ENCODE data around the gene SLC4A3. TPM values are rescaled to one million over a fixed set of nuclear protein-coding genes. Genes with fewer than 3 reads are reported as not detected.
"Not testable (repeated sequence)": the region's sequence is repeated elsewhere in the genome, so short reads cannot be mapped to it uniquely, and the experiment has no call there.

SLC4A3 gene
- total RNA-seq, 1 donor: under 0.01 TPM

GRCh38 chr2:219644801-219645480 lies 17.5 kb downstream of the SLC4A3 start:
- no peak for DNase-seq (ENCODE audit: low read depth in 2 of 3, low spot score in 2 of 3)

GRCh38 chr2:219645631-219646527 lies 18.4 kb downstream of the SLC4A3 start:
- no peak for DNase-seq (ENCODE audit: low read depth in 2 of 3, low spot score in 2 of 3)

GRCh38 chr2:219648176-219648575 lies 20.7 kb downstream of the SLC4A3 start:
- no peak for DNase-seq (ENCODE audit: low read depth in 2 of 3, low spot score in 2 of 3)

- DNase-seq (ENCODE audit: low read depth in 2 of 3, low spot score in 2 of 3): no peak
Observed at GRCh38 chr2:219648963-219649362, 21.5 kb downstream of the SLC4A3 start.

- DNase-seq (ENCODE audit: low read depth in 2 of 3, low spot score in 2 of 3): no peak
Observed at GRCh38 chr2:219650426-219651248, 23.2 kb downstream of the SLC4A3 start.

GRCh38 chr2:219651656-219652055 lies 24.2 kb downstream of the SLC4A3 start:
- not testable (repeated sequence) for DNase-seq (ENCODE audit: low read depth in 2 of 3, low spot score in 2 of 3)

- no peak for DNase-seq (ENCODE audit: low read depth in 2 of 3, low spot score in 2 of 3)
Observed at GRCh38 chr2:219656526-219656925, 29.1 kb downstream of the SLC4A3 start.

- no peak for DNase-seq (ENCODE audit: low read depth in 2 of 3, low spot score in 2 of 3)
Observed at GRCh38 chr2:219658196-219658846, 30.9 kb downstream of the SLC4A3 start.

- DNase-seq (ENCODE audit: low read depth in 2 of 3, low spot score in 2 of 3): no peak
Observed at GRCh38 chr2:219658874-219659273, 31.4 kb downstream of the SLC4A3 start.

- no peak for DNase-seq (ENCODE audit: low read depth in 2 of 3, low spot score in 2 of 3)
Observed at GRCh38 chr2:219661197-219661954, 33.9 kb downstream of the SLC4A3 start.

- DNase-seq (ENCODE audit: low read depth in 2 of 3, low spot score in 2 of 3): no peak
Observed at GRCh38 chr2:219661955-219662395, 34.5 kb downstream of the SLC4A3 start.

- no peak for DNase-seq (ENCODE audit: low read depth in 2 of 3, low spot score in 2 of 3)
Observed at GRCh38 chr2:219662566-219662965, 35.1 kb downstream of the SLC4A3 start.

GRCh38 chr2:219663116-219663762 lies 35.8 kb downstream of the SLC4A3 start:
- DNase-seq (ENCODE audit: low read depth in 2 of 3, low spot score in 2 of 3): no peak

- no peak for DNase-seq (ENCODE audit: low read depth in 2 of 3, low spot score in 2 of 3)
Observed at GRCh38 chr2:219664041-219664440, 36.6 kb downstream of the SLC4A3 start.

GRCh38 chr2:219664944-219665343 lies 37.5 kb downstream of the SLC4A3 start:
- DNase-seq (ENCODE audit: low read depth in 2 of 3, low spot score in 2 of 3): no peak

- DNase-seq (ENCODE audit: low read depth in 2 of 3, low spot score in 2 of 3): no peak
Observed at GRCh38 chr2:219665926-219666325, 38.5 kb downstream of the SLC4A3 start.

- no peak for DNase-seq (ENCODE audit: low read depth in 2 of 3, low spot score in 2 of 3)
Observed at GRCh38 chr2:219668316-219668715, 40.9 kb downstream of the SLC4A3 start.

- no peak for DNase-seq (ENCODE audit: low read depth in 2 of 3, low spot score in 2 of 3)
Observed at GRCh38 chr2:219670386-219670785, 43.0 kb downstream of the SLC4A3 start.

- no peak for DNase-seq (ENCODE audit: low read depth in 2 of 3, low spot score in 2 of 3)
Observed at GRCh38 chr2:219671279-219671678, 43.8 kb downstream of the SLC4A3 start.
